A673 (cell line): ENCODE results near the gene HPCA.

Experiments
- CTCF ChIP-seq: fragments of 300-800, 200-600 bp; sonication (generic); conservative IDR thresholded peaks from 2 replicates; pipeline ENCODE4 v1.5.1; 2017; ENCODE audit warnings: low read depth, mild to moderate bottlenecking, antibody characterized with exemption, low read length, moderate library complexity, mixed read lengths
- EZH2 ChIP-seq: fragments of 200-600 bp; sonication (generic); IDR thresholded peaks from 2 replicates; pipeline ENCODE4 v1.6.1; 2017; ENCODE audit warnings: borderline replicate concordance, low read depth, mild to moderate bottlenecking, mixed read lengths, antibody characterized with exemption, low read length; ENCODE audit not compliant: poor library complexity, severe bottlenecking

DNA sequence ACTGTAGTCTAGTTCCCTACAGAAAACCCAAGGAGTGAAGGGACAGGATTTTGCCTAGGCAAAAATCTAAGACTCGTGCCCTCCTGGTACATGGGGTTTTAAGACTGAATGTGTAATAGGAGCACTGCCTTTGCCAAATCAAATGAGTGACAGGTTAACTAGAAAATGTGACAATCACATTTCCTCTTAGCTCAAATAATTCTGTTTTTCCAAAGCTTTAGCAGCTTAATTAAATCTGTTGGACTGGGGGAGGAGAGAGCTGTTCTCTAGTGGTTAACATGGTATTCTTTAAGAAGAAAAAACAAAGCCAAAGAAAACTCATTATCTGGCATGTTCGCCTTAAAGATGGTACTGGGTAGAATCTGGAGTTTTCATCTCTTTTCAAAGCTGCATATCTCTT is 28.2 kb upstream of the HPCA start:
- no peak for TF ChIP-seq CTCF
- no peak for TF ChIP-seq EZH2
